Fibroblast of lung (primary cell): ENCODE measurements around the gene TMEM120A.

Experiments used
- EZH2 ChIP-seq: IDR thresholded peaks from 2 replicates; pipeline ENCODE4 v1.5.1; 2012; ENCODE audit warnings: low read length, control low read depth, mild to moderate bottlenecking; ENCODE audit errors: missing control alignments
- TF ChIP-seq, protein P1 (sequence below), 2 donors: IDR thresholded peaks in 1 of 2; conservative IDR thresholded peaks in 1 of 2; 1 replicate in 1 of 2; 2 replicates in 1 of 2; pipeline ENCODE4 v1.5.1; 2011 to 2012; ENCODE audit warnings: low read length in 2 of 2, control low read depth in 1 of 2, inconsistent platforms in 1 of 2, low read depth in 1 of 2, mild to moderate bottlenecking in 1 of 2

DNA sequence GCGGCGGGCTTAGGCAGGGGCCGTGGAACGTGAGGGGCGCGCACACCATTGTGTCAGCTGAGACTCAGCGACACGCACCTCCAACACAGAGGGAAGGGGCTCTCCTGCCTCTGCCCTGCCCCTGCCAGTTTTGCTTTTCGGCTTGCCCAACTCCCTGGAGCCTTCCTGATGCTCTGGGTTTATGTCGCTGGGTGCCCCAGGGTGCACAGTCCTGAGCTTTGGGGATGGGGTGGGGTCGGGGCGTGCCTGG is 13.3 kb downstream of the TMEM120A start:
- TF ChIP-seq, protein P1, sequence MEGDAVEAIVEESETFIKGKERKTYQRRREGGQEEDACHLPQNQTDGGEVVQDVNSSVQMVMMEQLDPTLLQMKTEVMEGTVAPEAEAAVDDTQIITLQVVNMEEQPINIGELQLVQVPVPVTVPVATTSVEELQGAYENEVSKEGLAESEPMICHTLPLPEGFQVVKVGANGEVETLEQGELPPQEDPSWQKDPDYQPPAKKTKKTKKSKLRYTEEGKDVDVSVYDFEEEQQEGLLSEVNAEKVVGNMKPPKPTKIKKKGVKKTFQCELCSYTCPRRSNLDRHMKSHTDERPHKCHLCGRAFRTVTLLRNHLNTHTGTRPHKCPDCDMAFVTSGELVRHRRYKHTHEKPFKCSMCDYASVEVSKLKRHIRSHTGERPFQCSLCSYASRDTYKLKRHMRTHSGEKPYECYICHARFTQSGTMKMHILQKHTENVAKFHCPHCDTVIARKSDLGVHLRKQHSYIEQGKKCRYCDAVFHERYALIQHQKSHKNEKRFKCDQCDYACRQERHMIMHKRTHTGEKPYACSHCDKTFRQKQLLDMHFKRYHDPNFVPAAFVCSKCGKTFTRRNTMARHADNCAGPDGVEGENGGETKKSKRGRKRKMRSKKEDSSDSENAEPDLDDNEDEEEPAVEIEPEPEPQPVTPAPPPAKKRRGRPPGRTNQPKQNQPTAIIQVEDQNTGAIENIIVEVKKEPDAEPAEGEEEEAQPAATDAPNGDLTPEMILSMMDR (conservative IDR thresholded peaks at IDR 0.05 in 1 of 2, IDR thresholded peaks at IDR 0.05 in 1 of 2; ENCODE audit: low read depth in 1 of 2, low read length in 2 of 2), result no peak
- no peak for TF ChIP-seq EZH2
